RWPE1 (cell line): Measurements from ENCODE around the gene THOC7.

Source experiments
- CTCF ChIA-PET: fragments of 350-600 bp; sonication (Branson Sonifier 250); formaldehyde crosslinking; extraction: SDS; loops from one replicate; lab custom pipeline; 2021; lab: Yijun Ruan, JAX
- POLR2A ChIA-PET: fragments of 400-600 bp; formaldehyde crosslinking; extraction: SDS; loops from one replicate; lab custom pipeline; 2020; ENCODE audit warnings: antibody characterized with exemption; ENCODE audit not compliant: low non-redundant PET; lab: Yijun Ruan, JAX
- DNase-seq: peaks from one replicate; pipeline ENCODE4 v3.0.0; 2012; ENCODE audit warnings: low spot score
- H3K27ac ChIP-seq: fragments of 450-650 bp; 2 replicates; pipeline ENCODE4 v1.5.1; 2017
- TF ChIP-seq, protein P1 (sequence below): fragments of 450-650 bp; conservative IDR thresholded peaks from 2 replicates; pipeline ENCODE4 v1.5.1; 2017; ENCODE audit warnings: low read depth, mild to moderate bottlenecking

Gene THOC7

DNA sequence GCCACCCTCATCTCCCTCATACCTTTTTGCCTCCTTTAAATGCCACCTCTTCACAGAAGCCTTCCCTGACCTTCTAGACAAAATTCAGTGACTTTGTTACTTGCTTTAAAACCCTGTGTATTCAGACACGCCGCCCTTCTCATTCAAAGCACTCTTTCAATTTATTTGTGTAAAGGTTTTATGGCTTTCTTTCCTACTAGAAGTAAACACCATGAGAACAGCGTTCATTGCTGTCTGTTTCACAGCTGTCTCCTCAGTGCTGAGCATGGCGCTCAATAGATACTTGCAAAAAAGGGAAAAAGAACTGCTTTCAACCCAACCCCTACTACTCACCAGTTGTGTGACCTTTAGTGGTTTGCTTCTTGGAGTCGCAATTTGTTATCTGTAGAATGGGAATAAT lies 17.0 kb upstream of the THOC7 start:
- TF ChIP-seq, protein P1, sequence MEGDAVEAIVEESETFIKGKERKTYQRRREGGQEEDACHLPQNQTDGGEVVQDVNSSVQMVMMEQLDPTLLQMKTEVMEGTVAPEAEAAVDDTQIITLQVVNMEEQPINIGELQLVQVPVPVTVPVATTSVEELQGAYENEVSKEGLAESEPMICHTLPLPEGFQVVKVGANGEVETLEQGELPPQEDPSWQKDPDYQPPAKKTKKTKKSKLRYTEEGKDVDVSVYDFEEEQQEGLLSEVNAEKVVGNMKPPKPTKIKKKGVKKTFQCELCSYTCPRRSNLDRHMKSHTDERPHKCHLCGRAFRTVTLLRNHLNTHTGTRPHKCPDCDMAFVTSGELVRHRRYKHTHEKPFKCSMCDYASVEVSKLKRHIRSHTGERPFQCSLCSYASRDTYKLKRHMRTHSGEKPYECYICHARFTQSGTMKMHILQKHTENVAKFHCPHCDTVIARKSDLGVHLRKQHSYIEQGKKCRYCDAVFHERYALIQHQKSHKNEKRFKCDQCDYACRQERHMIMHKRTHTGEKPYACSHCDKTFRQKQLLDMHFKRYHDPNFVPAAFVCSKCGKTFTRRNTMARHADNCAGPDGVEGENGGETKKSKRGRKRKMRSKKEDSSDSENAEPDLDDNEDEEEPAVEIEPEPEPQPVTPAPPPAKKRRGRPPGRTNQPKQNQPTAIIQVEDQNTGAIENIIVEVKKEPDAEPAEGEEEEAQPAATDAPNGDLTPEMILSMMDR = no peak
- POLR2A ChIA-PET = no interaction called here
- CTCF ChIA-PET = no interaction called here
- DNase-seq = no peak
- no peak overlapping the region for H3K27ac ChIP-seq

DNA sequence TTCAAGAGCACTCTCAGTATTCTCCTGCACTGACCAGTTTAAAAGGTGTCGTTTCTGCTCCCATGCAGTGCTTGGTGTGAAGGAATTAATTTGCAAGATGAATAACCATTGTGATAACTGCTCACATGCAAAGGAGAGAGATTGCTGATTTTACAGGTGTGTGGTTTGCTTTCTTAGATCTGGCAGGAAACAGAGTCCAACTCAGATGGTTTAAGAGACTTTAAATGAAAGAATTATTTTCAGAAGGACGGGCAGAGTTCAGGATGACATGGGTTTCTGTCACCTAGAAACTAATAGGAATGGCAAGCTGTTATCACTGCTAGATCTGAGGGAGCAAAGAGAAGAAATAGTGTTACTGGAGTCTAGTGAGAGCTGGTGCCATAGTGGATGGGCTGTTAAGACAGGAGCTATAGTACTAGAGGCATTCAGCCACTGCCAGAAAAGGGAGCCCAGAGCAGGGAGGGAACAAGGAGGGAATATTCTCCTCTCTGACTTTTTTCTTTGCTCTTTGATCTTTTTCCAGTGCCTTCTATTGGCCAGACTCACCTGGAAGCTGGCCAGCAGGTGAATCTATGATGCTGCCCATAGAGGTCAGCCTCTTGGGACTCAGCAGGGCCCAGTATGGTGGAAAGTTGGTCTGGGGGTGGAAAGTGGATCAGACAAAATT lies 14.9 kb upstream of the THOC7 start:
- DNase-seq = no peak
- CTCF ChIA-PET = no interaction called here
- H3K27ac ChIP-seq = no peak overlapping the region
- POLR2A ChIA-PET = no interaction called here
- TF ChIP-seq, protein P1 = no peak

DNA sequence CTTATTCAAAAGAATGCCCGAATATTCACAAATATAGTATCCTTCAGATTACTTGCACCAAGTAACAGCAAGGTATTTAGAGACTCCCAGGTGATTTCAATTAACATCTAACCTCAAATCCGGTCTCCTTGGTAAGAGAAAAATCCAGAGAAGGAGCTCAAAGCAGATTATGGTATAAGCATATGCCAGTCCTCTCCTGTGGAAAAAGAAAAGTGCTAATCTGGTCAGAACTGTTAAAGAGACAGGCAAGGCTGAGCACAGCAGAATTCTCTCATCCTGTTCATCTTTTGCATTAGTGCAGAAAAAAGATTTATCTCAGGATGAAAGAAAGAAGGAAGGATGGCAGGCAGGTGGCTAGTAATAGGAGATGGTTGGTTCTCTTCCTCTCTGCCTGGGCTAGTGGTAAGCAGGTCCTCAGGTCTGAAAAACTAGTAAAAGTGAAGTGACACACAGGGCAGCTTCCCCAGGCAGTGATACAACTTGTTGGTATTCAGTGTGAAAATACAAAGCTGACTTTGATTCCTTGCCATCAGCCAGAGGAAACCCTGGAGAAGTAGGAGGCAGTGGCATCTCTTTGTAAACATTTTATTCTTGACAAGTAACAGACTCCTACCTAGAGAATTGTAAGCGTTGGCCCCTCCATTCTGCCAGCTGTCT lies 14.3 kb upstream of the THOC7 start:
- TF ChIP-seq, protein P1 = no peak
- ChIA-PET CTCF (interaction anchor here (0.7 kb wide), 1 partner anchor 19 kb away, joined by 3 read pairs; no protein-coding TSS in a partner anchor), POLR2A (no interaction called here)
- no peak overlapping the region for H3K27ac ChIP-seq
- DNase-seq = no peak

DNA sequence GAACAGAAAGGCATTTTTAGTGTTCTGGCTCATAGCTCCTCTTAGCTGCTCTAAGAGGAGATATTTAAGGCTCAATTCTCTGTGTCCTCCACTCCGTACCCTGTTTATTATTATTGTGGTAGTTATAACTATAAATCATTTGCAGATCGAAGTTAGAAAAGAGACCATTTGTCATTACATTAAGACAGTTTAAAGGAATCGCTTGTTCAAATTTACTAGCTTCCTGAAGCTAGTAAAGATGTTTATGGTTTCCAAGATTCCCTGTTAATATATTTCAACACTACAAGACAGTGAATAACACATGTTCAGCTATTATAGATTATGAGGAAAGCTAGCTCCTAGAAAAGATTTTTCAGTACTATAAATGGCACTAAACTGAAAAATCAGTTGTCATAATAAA lies 12.7 kb upstream of the THOC7 start:
- TF ChIP-seq, protein P1 = no peak
- DNase-seq = no peak
- H3K27ac ChIP-seq = no peak overlapping the region
- CTCF ChIA-PET = interaction anchor here (0.6 kb wide), 1 partner anchor 197 kb away, joined by 4 read pairs; no protein-coding TSS in a partner anchor
- POLR2A ChIA-PET = no interaction called here

DNA sequence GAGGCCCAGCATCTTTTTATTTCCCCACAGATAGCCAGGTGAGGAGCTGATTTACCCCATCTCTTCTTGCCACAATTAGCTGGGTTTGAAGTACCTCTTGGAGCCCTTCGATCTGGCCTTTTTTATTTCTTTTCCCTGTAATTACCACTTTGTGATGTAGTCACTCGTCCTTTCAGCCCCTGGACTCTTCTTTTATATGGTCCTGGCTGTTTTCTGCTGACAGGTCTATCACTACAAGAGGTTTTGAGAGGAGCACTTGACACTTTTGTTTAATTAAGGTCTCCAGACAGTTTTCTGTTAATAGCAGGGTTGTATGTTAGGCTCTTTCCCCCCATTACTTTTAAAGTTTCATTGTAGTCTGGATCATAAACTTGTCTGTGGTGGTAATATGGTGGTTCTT lies 11.9 kb upstream of the THOC7 start:
- ChIA-PET CTCF (no interaction called here), POLR2A (no interaction called here)
- no peak overlapping the region for H3K27ac ChIP-seq
- TF ChIP-seq, protein P1 = no peak
- no peak for DNase-seq

DNA sequence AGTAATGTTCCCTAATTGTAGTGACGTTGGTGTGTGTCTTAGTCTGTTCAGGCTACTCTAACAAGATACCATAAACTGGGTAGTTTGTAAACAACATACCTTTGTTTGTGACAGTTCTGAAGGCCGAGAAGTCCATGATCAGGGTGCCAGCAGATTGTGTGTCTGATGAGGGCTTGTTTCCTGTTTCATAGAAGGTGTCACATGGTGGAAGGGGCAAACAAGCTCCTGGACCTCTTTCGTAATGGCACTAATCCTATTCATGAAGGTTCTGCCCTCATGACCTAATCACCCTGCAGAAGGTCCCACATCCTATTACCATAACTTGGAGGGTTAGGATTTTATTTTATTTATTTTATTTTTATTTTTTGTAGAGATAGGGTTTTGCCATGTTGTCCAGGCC lies 11.2 kb upstream of the THOC7 start:
- TF ChIP-seq, protein P1 = no peak
- no peak for DNase-seq
- ChIA-PET POLR2A (no interaction called here), CTCF (no interaction called here)
- H3K27ac ChIP-seq = no peak overlapping the region
